ENCODE measurements around the gene NRAP.

GRCh38 chr10:113651021-113651420, 12.8 kb downstream of the NRAP start:
- TF ChIP-seq FOXA1 (IDR thresholded peaks at IDR 0.05), result no peak
- TF ChIP-seq ZNF384 (IDR thresholded peaks at IDR 0.05), result no peak
- TF ChIP-seq NFRKB (IDR thresholded peaks at IDR 0.05), result no peak
- no peak for TF ChIP-seq L3MBTL2 (conservative IDR thresholded peaks at IDR 0.05)
- TF ChIP-seq ELF4 (IDR thresholded peaks at IDR 0.05), result no peak
- no peak for TF ChIP-seq SP1 (IDR thresholded peaks at IDR 0.05)
- no peak for TF ChIP-seq BHLHE40 (IDR thresholded peaks at IDR 0.05; ENCODE audit: borderline replicate concordance)
- TF ChIP-seq ARNT (IDR thresholded peaks at IDR 0.05), result no peak
